Muscle layer of duodenum (tissue), 2 donors: ENCODE measurements around the gene PCNP.
"Not testable (repeated sequence)": the region's sequence is repeated elsewhere in the genome, so short reads cannot be mapped to it uniquely, and the experiment has no call there.

Source experiments
- H3K27ac ChIP-seq: one replicate; pipeline ENCODE4 v1.7.0; 2013; ENCODE audit warnings: mild to moderate bottlenecking, low read length
- H3K27me3 ChIP-seq: one replicate; pipeline ENCODE4 v1.7.0; 2013; ENCODE audit warnings: low read depth, mild to moderate bottlenecking, control low read depth, low read length
- H3K36me3 ChIP-seq, 2 donors: one replicate each; pipeline ENCODE4 v1.7.0; 2013; ENCODE audit warnings: low read length in 2 of 2, control low read depth in 1 of 2, mild to moderate bottlenecking in 1 of 2; ENCODE audit not compliant: insufficient read depth in 2 of 2, control insufficient read depth in 1 of 2
- H3K4me1 ChIP-seq, 2 donors: one replicate each; pipeline ENCODE4 v1.7.0; 2013; ENCODE audit warnings: low read length in 2 of 2, mild to moderate bottlenecking in 2 of 2, control low read depth in 1 of 2, moderate library complexity in 1 of 2; ENCODE audit not compliant: insufficient read depth in 2 of 2, control insufficient read depth in 1 of 2
- H3K4me3 ChIP-seq, 2 donors: one replicate each; pipeline ENCODE4 v1.7.0; 2013; ENCODE audit warnings: low read length in 2 of 2, low read depth in 1 of 2, mild to moderate bottlenecking in 1 of 2
- H3K9me3 ChIP-seq, 2 donors: one replicate each; pipeline ENCODE4 v1.7.0; 2013; ENCODE audit warnings: low read length in 2 of 2, control low read depth in 1 of 2, mild to moderate bottlenecking in 1 of 2; ENCODE audit not compliant: control insufficient read depth in 1 of 2
- donor health status: healthy.

PCNP gene

GRCh38 chr3:101617478-101617877 is 43.5 kb downstream of the PCNP start:
- H3K4me1 ChIP-seq = no peaks in the 10 kb centered on the region
- H3K27me3 ChIP-seq = no peaks in the 10 kb centered on the region
- H3K4me3 ChIP-seq = no peak overlapping the region
- H3K36me3 ChIP-seq = no peaks in the 10 kb centered on the region
- H3K9me3 ChIP-seq = no peaks in the 10 kb centered on the region
- no peak overlapping the region for H3K27ac ChIP-seq

- Histone ChIP-seq H3K27me3 (no peaks in the 10 kb centered on the region), H3K4me3 (no peak overlapping the region), H3K27ac (no peak overlapping the region), H3K4me1 (no peaks in the 10 kb centered on the region), H3K9me3 (no peaks in the 10 kb centered on the region), H3K36me3 (no peaks in the 10 kb centered on the region)
Measured at GRCh38 chr3:101618726-101619125, 44.7 kb downstream of the PCNP start.

GRCh38 chr3:101619734-101620133 is 45.8 kb downstream of the PCNP start:
- Histone ChIP-seq H3K9me3 (no peaks in the 10 kb centered on the region), H3K4me3 (no peak overlapping the region), H3K27ac (no peak overlapping the region), H3K36me3 (no peaks in the 10 kb centered on the region), H3K27me3 (no peaks in the 10 kb centered on the region), H3K4me1 (no peaks in the 10 kb centered on the region)

- no peaks in the 10 kb centered on the region for H3K9me3 ChIP-seq
- H3K36me3 ChIP-seq = no peaks in the 10 kb centered on the region
- H3K4me3 ChIP-seq = no peak overlapping the region
- H3K4me1 ChIP-seq = no peaks in the 10 kb centered on the region
- H3K27me3 ChIP-seq = no peaks in the 10 kb centered on the region
- no peak overlapping the region for H3K27ac ChIP-seq
Measured at GRCh38 chr3:101623656-101624055, 49.7 kb downstream of the PCNP start.

GRCh38 chr3:101624857-101625256 is 50.9 kb downstream of the PCNP start:
- Histone ChIP-seq H3K27ac (no peak overlapping the region), H3K4me3 (no peak overlapping the region), H3K27me3 (no peaks in the 10 kb centered on the region), H3K9me3 (no peaks in the 10 kb centered on the region), H3K4me1 (no peaks in the 10 kb centered on the region), H3K36me3 (no peaks in the 10 kb centered on the region)

GRCh38 chr3:101625879-101626278 is 51.9 kb downstream of the PCNP start:
- no peak overlapping the region for H3K27ac ChIP-seq
- no peaks in the 10 kb centered on the region for H3K4me1 ChIP-seq
- H3K4me3 ChIP-seq = no peak overlapping the region
- no peaks in the 10 kb centered on the region for H3K9me3 ChIP-seq
- H3K36me3 ChIP-seq = no peaks in the 10 kb centered on the region
- H3K27me3 ChIP-seq = no peaks in the 10 kb centered on the region

- H3K4me3 ChIP-seq = no peak overlapping the region
- no peaks in the 10 kb centered on the region for H3K9me3 ChIP-seq
- H3K4me1 ChIP-seq = no peaks in the 10 kb centered on the region
- no peak overlapping the region for H3K27ac ChIP-seq
- H3K27me3 ChIP-seq = no peaks in the 10 kb centered on the region
- H3K36me3 ChIP-seq = no peaks in the 10 kb centered on the region
Measured at GRCh38 chr3:101629219-101629618, 55.2 kb downstream of the PCNP start.

- Histone ChIP-seq H3K27ac (no peak overlapping the region), H3K9me3 (no peaks in the 10 kb centered on the region), H3K4me3 (no peak overlapping the region), H3K36me3 (no peaks in the 10 kb centered on the region), H3K27me3 (no peaks in the 10 kb centered on the region), H3K4me1 (no peaks in the 10 kb centered on the region)
Measured at GRCh38 chr3:101631098-101631796, 57.3 kb downstream of the PCNP start.

- not testable (repeated sequence) for H3K27me3 ChIP-seq, H3K9me3 ChIP-seq, H3K4me1 ChIP-seq, H3K36me3 ChIP-seq, H3K27ac ChIP-seq, H3K4me3 ChIP-seq
Measured at GRCh38 chr3:101631959-101632358, 58.0 kb downstream of the PCNP start.

GRCh38 chr3:101632586-101632985 is 58.6 kb downstream of the PCNP start:
- H3K27ac ChIP-seq = no peak overlapping the region
- H3K36me3 ChIP-seq = no peaks in the 10 kb centered on the region
- H3K4me3 ChIP-seq = no peak overlapping the region
- H3K27me3 ChIP-seq = no peaks in the 10 kb centered on the region
- no peaks in the 10 kb centered on the region for H3K4me1 ChIP-seq
- H3K9me3 ChIP-seq = no peaks in the 10 kb centered on the region

GRCh38 chr3:101633186-101633585 is 59.2 kb downstream of the PCNP start:
- Histone ChIP-seq H3K27me3 (no peaks in the 10 kb centered on the region), H3K4me1 (no peaks in the 10 kb centered on the region), H3K4me3 (no peak overlapping the region), H3K9me3 (no peaks in the 10 kb centered on the region), H3K27ac (no peak overlapping the region), H3K36me3 (no peaks in the 10 kb centered on the region)

GRCh38 chr3:101634591-101635196 is 60.7 kb downstream of the PCNP start:
- Histone ChIP-seq H3K36me3 (no peaks in the 10 kb centered on the region), H3K9me3 (no peaks in the 10 kb centered on the region), H3K27me3 (no peaks in the 10 kb centered on the region), H3K27ac (no peak overlapping the region), H3K4me3 (no peak overlapping the region), H3K4me1 (no peaks in the 10 kb centered on the region)
